GM10847 (cell line): ENCODE measurements around the gene DNAH8.

Experiments used
- POLR2A ChIP-seq: IDR thresholded peaks from 2 replicates; pipeline ENCODE4 v1.6.1; 2011; ENCODE audit not compliant: insufficient read length; ENCODE audit errors: extremely low read depth

Gene DNAH8

DNA sequence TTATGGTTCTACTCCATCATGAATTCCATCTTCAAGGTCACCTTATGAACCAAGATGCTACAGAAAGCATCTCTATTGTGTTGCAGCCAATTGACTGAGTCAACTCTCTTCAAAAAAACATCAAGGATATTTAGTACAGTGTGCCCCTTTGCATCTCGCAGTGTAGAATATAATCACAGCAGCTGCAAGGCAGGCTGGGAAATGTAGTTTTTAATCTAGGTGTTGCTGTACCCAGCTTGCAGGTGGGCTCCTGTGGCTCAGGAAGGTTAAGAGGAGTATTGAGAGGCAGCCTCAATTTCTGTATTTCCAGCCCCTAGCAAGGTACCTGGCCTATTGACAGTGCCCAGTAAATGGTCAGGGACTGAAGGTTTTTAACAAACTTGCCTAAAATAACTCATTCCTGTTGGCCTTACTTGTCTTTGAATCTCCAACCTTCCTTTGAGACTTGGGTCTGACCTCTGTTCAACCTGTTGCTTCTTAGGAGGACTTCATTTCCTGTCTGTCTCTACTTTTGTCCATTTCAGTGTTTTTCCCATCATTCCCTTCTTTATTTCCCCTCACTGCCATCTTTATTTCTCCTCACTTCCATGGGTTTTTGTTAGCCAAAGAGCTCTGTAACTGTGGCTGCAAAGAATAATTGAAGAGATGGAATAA, 150.5 kb downstream of the DNAH8 start:
- no peak for TF ChIP-seq POLR2A

DNA sequence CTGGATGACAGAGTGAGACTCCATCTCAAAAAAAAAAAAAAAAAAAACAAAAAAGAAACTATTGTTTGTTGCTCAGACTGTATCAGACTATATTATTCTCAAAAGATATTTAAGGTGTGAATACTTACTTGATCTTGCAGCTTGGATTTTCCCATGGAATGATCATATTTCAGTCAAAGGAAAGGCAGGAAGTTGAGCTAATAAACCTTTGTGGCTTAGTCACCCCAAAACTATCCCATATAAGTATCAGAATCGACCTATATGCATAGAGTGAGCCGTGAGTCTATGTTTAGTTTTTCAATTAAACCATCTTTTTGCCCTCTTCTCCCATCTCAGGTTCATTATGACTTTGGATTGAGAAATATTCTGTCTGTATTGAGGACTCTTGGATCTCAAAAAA, 152.6 kb downstream of the DNAH8 start:
- no peak for TF ChIP-seq POLR2A

DNA sequence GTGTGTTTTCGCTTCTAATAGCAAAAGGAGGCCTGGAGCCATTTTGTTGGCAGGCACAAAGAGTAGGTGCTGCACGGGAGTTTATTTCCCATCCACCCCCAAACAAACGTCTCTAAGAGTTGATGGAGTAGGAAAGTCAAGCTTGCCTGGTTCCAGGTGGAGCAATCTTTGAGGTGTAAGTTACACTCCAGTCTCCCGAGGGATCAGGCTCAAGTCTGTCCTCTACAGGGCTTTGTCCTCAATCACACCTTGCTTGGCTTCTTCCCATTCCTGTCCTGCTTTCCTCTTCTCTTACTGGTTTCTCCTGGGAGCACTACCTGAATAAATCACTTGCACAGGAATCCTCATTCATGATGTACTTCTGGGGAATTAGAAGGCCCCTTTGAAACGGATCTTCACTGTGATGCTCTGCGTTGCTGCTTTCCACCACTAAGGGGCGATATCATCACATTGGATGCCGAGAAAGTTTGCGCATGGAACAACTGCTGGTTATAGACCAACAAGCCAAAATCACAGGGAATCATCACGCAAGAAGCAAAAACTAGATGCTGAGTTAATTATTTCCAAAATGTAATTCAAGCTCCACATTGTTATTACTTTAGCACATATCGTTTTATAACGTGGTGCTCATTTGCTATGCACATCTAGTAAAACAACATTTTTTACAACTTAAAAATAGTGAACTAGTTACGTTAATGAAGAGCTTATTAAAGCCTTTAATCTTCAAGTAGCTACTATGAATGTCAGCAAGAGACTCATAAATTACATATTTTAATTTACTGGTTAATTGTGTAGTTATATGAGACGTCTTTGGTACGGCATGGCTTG, 156.8 kb downstream of the DNAH8 start:
- no peak for TF ChIP-seq POLR2A

DNA sequence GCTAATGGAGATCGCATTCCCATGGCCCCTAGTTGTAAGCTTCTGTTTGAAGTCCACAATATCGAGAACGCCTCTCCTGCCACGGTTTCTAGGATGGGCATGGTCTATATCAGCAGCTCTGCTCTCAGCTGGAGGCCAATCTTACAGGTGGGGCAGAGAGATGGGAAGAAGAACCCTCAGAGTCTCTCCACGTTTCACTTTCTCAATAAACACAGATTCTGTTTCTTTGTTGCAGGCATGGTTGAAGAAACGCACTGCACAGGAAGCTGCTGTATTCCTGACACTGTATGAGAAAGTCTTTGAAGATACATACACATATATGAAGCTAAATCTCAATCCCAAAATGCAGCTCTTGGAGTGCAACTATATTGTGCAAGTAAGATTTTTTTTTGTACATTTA, 157.9 kb downstream of the DNAH8 start:
- no peak for TF ChIP-seq POLR2A

DNA sequence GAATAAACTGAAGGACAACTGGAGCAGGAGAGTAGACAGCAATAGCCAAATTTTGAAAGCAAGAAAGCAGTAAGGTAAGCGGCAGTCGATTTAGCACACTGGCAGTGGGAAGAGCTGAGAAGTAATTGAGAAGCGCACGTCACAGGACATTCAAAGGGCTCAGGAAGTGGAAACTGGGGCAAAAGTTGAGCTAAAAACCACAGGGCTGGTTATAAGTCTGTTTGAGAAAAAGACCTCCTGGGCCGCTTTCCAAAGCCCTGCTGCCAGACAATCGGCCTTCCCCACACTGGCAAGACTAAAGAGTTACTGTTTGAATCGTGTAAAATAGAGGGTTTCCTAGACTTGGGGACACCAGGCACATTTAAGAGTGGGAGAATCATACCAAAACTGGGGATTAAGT, 161.4 kb downstream of the DNAH8 start:
- TF ChIP-seq POLR2A, result no peak

DNA sequence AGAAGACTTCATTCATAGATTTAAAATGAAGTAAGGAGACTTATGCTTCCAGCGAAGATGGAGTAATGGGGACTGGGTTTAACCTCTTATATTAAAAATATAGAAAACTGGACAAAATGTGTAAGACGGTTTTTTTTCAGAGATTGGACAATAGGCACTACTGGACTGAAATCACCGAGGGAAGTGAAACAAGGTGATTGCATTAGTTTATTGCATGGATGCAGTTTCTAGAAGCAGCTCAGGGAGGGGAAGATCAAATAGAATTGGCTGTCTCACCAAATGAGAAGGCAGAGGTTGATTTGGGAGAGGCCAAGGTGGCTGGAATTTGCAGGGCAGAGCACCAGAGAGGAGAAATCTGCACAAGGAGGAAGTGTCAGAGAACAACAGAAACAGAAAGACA, 162.6 kb downstream of the DNAH8 start:
- no peak for TF ChIP-seq POLR2A

DNA sequence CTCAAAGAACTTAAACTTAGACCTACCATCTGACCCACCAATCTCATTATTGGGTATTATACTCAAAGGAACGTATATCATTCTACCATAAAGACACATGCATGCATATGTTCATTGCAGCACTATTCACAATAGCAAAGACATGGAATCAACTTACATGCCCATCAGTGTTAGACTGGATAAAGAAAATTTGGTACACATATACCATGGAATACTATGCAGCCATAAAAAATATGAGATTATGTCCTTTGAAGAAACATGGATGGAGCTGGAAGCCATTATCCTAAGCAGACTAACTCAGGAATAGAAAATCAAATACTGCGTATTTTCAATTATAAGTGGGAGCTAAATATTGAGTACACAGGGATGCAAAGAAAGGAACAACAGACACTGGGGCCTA, 167.0 kb downstream of the DNAH8 start:
- no peak for TF ChIP-seq POLR2A

DNA sequence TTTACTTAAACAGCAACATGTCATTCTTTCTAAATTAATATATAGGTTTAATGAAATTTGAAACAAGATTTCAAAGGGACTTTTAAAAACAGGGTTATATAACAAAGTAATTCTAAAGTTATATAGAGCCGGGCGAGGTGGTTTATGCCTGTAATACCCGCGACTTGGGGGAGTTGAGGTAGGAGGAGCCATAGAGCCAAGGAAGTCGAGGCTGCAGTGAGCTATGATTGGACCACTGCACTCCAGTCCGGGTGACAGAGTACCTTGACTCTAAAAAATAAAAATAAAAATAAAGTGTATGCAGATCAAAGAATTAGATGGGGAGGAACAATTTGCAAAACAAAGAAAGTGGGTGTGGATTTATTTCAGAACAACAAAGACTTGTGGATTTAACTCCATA, 182.4 kb downstream of the DNAH8 start:
- TF ChIP-seq POLR2A, result no peak

DNA sequence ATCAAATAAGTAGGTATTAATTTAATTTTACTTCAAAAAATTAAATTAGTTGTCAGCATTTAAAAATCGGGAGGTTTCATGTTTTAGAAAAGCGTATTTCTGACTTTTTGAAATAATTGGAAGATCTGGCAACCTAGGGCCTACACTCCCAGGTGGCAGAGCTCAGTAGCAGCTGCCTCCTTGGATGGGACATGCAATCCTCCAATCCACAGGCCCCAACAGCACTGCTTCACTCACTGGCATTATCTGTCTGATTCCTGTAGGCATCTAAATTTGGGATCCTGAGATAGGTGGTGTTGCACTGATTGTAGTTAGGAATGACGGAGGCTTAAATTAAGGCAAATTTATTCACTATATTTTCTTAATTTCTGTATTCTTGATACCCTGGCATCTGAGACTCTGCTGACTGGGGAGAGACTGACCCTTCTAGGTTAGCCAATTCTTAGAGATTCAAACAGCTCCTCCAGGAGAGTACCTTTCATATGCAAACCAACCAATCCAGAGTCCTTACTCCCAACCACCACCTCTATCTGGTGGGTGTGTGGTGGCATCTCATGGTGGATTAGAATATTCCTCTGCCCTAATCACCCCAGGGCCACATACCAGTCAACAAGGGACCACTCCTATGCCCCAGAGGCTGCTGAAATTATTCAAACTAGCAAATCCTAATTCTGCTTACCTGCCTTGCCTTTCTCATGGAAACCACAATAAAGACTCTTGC, 186.9 kb downstream of the DNAH8 start:
- TF ChIP-seq POLR2A, result no peak

DNA sequence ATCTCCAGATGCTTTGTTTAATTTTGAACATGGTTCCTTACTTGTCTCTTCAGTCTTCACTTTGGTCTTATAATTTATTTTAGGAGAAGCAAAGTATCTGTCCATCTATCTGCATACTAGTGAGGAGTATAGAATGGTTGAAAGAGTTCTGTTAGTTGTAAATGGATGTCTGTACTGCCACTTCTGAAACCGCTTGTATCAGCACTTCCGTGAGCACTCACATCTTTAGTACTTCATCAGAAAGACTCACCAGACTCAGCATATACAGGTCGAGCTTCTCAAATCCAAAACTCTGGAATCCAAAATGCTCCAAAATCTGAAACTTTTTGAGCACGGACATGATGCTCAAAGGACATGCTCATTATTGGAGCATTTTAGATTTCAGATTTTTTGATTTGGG, 191.5 kb downstream of the DNAH8 start:
- TF ChIP-seq POLR2A, result no peak

DNA sequence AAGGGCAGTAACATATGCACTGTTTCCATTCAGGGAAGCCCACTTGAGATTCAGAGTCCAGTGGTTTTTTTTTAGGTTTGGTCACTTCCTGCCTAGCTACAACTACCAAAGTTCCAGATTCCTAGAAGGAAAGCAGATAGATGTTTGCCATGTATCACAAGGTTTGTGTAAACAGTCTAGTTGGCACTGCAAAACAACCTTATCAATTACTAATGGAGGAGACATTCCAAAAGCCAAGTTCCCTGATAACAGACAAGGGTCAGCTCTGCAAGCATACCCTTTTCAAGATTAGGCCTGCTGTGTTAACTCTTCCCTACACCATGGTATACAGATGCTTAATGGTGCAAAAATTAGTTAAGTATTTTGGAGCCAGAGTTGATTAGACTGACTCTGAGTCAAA, 192.2 kb downstream of the DNAH8 start:
- TF ChIP-seq POLR2A, result no peak

DNA sequence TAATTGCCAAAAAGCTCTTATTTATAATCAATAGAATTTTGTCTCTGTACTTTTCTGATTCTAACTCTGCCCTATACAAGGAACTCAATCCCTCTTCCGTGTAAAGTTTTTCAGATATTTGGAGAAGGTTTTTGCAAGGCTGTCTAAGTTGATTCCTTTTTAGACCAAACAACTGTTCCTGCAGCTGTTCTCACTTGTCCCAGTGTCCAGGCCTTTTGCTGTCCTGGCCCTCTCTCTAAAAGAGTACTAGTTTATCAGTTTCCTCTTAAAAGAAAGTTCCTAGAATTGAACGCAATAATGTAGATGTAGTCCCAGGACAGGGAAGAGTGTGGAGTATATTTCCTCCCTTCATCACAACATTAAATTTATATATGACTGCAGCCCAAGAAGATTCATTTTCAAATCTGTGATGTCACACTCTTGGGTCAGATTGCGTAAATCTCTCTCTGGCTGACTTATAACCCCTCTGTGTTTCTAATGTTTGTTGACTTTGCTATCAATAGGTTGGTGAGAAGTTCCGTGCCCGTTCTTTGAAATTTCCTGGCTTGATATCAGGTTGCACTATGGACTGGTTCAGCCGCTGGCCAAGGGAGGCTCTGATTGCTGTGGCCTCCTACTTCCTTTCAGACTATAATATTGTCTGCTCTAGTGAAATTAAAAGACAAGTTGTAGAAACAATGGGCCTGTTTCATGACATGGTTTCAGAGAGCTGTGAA, 194.1 kb downstream of the DNAH8 start:
- TF ChIP-seq POLR2A, result no peak

DNA sequence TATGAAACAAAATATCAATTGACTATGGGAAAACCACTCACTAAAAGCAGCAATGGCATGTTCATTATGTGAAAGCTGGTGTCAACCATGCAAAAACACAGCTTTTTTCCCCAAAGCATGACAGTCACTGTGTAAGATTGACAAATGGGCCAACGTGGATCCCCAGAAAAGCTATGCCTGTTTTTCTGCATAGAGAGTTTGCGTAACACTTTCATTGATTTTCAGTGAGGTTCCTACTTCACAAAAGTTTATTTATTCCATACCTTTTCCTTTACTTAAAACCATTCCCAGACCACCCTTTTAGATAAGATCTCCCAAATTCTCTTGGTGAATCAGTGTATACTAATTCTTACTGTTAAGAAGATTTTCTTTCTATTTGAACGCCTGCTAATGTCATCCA, 195.1 kb downstream of the DNAH8 start:
- TF ChIP-seq POLR2A, result no peak

DNA sequence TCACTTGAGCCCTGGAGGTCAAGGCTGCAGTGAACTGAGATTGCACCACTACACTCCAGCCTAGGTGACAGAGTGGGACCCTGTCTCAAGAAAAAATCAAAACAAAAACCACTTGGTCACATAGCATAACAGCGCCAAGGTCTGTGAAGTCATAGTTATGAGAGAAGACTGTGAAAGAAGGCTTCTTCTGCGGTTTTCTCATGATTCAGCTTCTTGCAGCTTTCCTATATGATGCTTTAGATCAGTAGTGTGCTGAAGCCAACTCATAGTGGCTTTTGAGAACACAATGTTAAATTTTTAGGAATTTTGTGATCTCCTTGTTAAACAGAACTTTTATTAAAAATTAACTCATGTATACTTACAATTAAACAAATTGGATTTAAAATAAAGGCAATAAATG, 197.3 kb downstream of the DNAH8 start:
- no peak for TF ChIP-seq POLR2A

DNA sequence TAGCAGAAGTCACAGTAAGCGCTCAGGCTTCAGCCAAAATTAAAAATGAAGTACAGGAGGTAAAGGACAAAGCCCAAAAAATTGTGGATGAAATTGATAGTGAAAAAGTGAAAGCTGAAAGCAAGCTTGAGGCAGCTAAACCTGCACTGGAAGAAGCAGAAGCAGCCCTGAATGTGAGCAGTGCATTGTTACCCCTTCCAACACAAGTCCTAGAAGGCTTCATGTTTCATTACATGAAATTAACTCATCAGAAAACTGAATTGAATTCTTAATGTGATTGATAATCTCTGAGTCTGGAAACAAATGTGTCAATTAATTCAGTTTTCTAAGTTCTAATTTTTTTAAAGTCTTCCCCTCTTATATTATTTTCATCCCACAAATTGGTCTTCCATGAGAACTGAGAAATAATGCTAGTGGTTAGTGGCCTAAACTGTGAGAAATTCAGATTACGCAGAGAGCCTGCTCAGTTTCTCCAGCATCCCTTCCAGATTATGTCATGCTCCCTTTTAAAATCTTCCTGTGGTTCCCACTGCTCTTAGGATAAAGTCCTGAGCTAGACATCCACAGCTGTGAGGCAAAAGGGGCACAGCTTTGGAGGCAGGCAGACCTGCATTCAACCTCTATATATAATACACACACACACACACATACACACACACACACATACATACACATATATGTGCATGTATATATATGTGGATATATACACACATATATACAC, 200.3 kb downstream of the DNAH8 start:
- no peak for TF ChIP-seq POLR2A
